ENCODE measurements around the gene PRR14. TPM values are rescaled to one million over a fixed set of nuclear protein-coding genes. Genes with fewer than 3 reads are reported as not detected.

Gene PRR14
- total RNA-seq, 2 donors from 2014 or later, result 21.2 to 35.4 TPM

DNA sequence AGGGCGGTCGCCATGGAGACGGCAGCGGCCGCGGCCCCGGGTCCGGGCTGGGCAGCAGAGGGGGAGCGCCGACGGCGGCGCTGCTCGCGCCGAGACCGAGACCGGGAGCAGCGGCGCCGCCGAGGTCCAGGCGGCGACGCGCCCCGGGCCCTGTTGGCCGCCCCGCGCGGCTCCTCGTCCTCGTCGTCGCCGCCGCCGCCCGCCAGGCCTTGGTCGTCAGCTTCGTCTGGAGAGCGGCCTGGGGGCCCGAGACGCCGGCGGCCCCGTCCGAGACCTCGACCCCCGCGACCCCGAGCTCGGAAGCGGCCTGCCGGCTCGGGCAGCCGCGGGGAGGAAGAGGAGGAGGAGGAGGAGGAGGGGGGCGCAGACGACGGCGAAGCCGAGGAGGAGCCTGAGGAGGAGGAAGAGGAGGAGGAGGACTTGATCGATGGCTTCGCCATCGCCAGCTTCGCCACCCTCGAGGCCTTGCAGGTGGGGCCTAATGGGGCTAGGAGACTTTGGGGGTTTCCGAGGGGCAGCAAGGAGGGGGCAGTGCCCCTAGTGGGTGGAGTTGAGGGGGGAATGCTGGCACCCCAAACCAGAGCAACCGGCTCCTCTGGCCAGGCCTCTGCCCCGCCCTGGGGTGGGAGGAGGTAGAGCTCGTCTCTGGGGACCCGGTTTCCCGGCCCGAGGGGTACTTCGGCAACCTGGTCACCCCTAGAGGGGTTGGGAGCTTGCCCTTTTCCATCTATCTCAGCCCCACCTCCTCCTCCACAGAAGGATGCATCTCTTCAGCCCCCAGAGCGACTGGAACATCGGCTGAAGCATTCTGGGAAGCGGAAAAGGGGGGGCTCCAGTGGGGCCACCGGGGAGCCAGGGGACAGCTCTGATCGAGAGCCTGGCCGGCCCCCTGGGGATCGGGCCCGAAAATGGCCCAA lies 9.0 kb downstream of the PRR14 start:
- no peaks in the 10 kb centered on the region for H3K9me3 ChIP-seq (ENCODE audit: control insufficient read depth, low read length)
- peak overlapping the region; percentile 87 for H3K27ac ChIP-seq (ENCODE audit: low read depth, low read length)
- peak overlapping the region; percentile 88 for H3K9ac ChIP-seq (ENCODE audit: extremely low read depth, low read length, poor library complexity, severe bottlenecking)
- Mint-ChIP-seq H3K36me3 (ENCODE audit: low read depth) (peaks cover 47% of the 10 kb centered on the region), H3K27me3 (ENCODE audit: insufficient read depth) (peaks cover 25% of the 10 kb centered on the region), H3K27ac (no peak overlapping the region), H3K4me3 (peak overlapping the region; percentile 65), H3K9me3 (no peaks in the 10 kb centered on the region), H3K4me1 (peaks cover 13% of the 10 kb centered on the region)
- 11 to 65% methylated on average over 4 to 84 of the region's 84 CpGs for WGBS, 2 experiments (ENCODE audit: insufficient coverage in 1 of 2, insufficient read length in 1 of 2)
- peak; percentile 51 for DNase-seq
- no peaks in the 10 kb centered on the region for H3K27me3 ChIP-seq (ENCODE audit: control insufficient read depth, insufficient read depth, low read length, poor library complexity, severe bottlenecking)
- TF ChIP-seq, protein P1, sequence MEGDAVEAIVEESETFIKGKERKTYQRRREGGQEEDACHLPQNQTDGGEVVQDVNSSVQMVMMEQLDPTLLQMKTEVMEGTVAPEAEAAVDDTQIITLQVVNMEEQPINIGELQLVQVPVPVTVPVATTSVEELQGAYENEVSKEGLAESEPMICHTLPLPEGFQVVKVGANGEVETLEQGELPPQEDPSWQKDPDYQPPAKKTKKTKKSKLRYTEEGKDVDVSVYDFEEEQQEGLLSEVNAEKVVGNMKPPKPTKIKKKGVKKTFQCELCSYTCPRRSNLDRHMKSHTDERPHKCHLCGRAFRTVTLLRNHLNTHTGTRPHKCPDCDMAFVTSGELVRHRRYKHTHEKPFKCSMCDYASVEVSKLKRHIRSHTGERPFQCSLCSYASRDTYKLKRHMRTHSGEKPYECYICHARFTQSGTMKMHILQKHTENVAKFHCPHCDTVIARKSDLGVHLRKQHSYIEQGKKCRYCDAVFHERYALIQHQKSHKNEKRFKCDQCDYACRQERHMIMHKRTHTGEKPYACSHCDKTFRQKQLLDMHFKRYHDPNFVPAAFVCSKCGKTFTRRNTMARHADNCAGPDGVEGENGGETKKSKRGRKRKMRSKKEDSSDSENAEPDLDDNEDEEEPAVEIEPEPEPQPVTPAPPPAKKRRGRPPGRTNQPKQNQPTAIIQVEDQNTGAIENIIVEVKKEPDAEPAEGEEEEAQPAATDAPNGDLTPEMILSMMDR (conservative IDR thresholded peaks at IDR 0.05), result no peak
- H3K4me1 ChIP-seq (ENCODE audit: control insufficient read depth, insufficient read depth, low read length), result peaks cover 6% of the 10 kb centered on the region
- H3K4me3 ChIP-seq (ENCODE audit: low read length), result peak overlapping the region; percentile 93
- H3K36me3 ChIP-seq (ENCODE audit: control insufficient read depth, insufficient read depth, low read length), result peaks cover 51% of the 10 kb centered on the region

DNA sequence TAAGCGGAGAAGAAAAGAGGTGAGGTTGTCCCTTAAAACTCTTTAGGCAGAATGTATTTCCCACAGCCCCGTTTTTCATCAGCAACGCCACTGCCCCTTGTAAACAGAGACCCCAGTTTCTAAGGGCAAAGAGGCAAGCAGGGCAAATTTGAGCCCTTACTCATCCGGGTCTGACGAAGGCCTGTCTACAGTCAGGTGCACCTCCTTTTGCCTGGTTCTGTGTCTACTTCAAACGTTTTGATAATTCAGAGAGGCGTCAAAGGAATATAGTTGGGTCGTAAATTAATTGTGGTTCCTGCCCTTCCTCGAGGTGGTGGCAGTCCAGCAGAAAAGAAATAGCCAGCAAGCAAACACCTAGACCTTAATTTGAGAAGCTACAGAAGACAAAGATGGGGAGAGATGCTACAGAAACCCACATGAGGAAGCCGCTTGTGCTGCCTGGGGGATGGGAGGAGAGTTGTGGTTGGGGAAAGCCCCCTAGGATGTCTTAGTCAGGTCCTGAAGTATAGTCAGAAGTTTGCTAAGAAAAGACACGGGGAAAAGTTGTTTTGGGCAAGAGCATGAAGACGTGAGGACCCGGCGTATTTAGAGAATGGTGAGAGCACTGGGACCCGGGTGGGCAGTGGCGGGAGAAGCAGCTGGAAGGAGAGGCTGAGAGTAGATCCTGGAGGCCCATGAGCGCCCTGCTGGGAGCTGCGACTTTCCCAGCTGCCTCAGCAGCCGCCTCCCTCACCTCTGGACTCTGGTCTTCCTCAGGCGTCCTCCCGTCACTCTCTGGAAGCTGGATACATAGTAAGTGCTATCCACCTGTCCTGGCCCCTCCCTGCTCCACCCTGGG lies 9.9 kb downstream of the PRR14 start:
- 90 to 91% methylated on average over 17 to 21 of the region's 21 CpGs for WGBS, 2 experiments (ENCODE audit: insufficient coverage in 1 of 2, insufficient read length in 1 of 2)
- Histone ChIP-seq H3K9ac (ENCODE audit: extremely low read depth, low read length, poor library complexity, severe bottlenecking) (peak overlapping the region; percentile 75), H3K4me3 (ENCODE audit: low read length) (peak overlapping the region; percentile 93)

DNA sequence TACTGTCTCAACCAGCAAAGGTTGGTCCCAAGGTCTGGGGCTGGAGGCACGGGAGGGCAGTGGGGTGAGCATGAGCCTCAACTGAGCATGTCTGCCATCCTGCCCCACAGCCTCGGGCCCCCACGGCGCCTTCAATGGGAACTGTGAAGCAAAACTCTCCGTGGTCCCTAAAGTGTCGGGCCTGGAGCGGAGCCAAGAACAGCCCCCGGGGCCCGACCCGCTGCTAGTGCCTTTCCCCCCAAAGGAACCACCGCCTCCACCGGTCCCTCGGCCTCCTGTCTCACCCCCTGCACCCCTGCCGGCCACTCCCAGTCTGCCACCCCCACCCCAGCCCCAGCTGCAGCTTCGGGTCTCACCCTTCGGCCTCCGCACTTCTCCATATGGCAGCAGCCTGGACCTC lies 11.7 kb downstream of the PRR14 start:
- DNase-seq, result no peak
- Mint-ChIP-seq H3K9me3 (no peaks in the 10 kb centered on the region), H3K27ac (no peak overlapping the region), H3K4me1 (peaks cover 9% of the 10 kb centered on the region), H3K36me3 (ENCODE audit: low read depth) (peaks cover 58% of the 10 kb centered on the region), H3K27me3 (ENCODE audit: insufficient read depth) (peaks cover 49% of the 10 kb centered on the region), H3K4me3 (no peak overlapping the region)
- H3K36me3 ChIP-seq (ENCODE audit: control insufficient read depth, insufficient read depth, low read length), result peaks cover 64% of the 10 kb centered on the region
- no peaks in the 10 kb centered on the region for H3K9me3 ChIP-seq (ENCODE audit: control insufficient read depth, low read length)
- TF ChIP-seq, protein P1 (conservative IDR thresholded peaks at IDR 0.05), result no peak
- no peak overlapping the region for H3K9ac ChIP-seq (ENCODE audit: extremely low read depth, low read length, poor library complexity, severe bottlenecking)
- no peaks in the 10 kb centered on the region for H3K27me3 ChIP-seq (ENCODE audit: control insufficient read depth, insufficient read depth, low read length, poor library complexity, severe bottlenecking)
- WGBS, 2 experiments (ENCODE audit: insufficient coverage in 1 of 2, insufficient read length in 1 of 2), result 97 to 98% methylated on average over 15 to 17 of the region's 17 CpGs
- H3K4me1 ChIP-seq (ENCODE audit: control insufficient read depth, insufficient read depth, low read length), result peaks cover 6% of the 10 kb centered on the region
- no peak overlapping the region for H3K4me3 ChIP-seq (ENCODE audit: low read length)
- no peak overlapping the region for H3K27ac ChIP-seq (ENCODE audit: low read depth, low read length)

More for the DNA sequence above, 9.9 kb downstream of the PRR14 start:
- H3K27me3 ChIP-seq (ENCODE audit: control insufficient read depth, insufficient read depth, low read length, poor library complexity, severe bottlenecking), result no peaks in the 10 kb centered on the region
- peaks cover 13% of the 10 kb centered on the region for H3K4me1 Mint-ChIP-seq
- no peak overlapping the region for H3K27ac ChIP-seq (ENCODE audit: low read depth, low read length)
- peaks cover 52% of the 10 kb centered on the region for H3K36me3 ChIP-seq (ENCODE audit: control insufficient read depth, insufficient read depth, low read length)
- TF ChIP-seq, protein P1 (conservative IDR thresholded peaks at IDR 0.05), result no peak
- H3K9me3 ChIP-seq (ENCODE audit: control insufficient read depth, low read length), result no peaks in the 10 kb centered on the region
- no peak for DNase-seq
- no peaks in the 10 kb centered on the region for H3K9me3 Mint-ChIP-seq
- peaks cover 50% of the 10 kb centered on the region for H3K36me3 Mint-ChIP-seq (ENCODE audit: low read depth)
- peaks cover 33% of the 10 kb centered on the region for H3K27me3 Mint-ChIP-seq (ENCODE audit: insufficient read depth)
- H3K4me1 ChIP-seq (ENCODE audit: control insufficient read depth, insufficient read depth, low read length), result peaks cover 6% of the 10 kb centered on the region
- H3K4me3 Mint-ChIP-seq, result peak overlapping the region; percentile 65
- no peak overlapping the region for H3K27ac Mint-ChIP-seq

Measured in endodermal cell (in vitro differentiated cells).